Measurements from ENCODE around the gene RAB40C. TPM values are rescaled to one million over a fixed set of nuclear protein-coding genes. Genes with fewer than 3 reads are reported as not detected.

Gene RAB40C
- polyA plus RNA-seq, 4 donors: 12.4 to 32.9 (median 16.1) TPM

- DNase-seq (ENCODE audit: low read depth in 4 of 4, low spot score in 3 of 4): no peak
Measured at GRCh38 chr16:574021-574760, 15.7 kb upstream of the RAB40C start.

- DNase-seq (ENCODE audit: low read depth in 4 of 4, low spot score in 3 of 4): no peak
Measured at GRCh38 chr16:575354-576196, 14.3 kb upstream of the RAB40C start.

- no peak for DNase-seq (ENCODE audit: low read depth in 4 of 4, low spot score in 3 of 4)
Measured at GRCh38 chr16:576197-576822, 13.6 kb upstream of the RAB40C start.

GRCh38 chr16:576823-577201 is 13.1 kb upstream of the RAB40C start:
- no peak for DNase-seq (ENCODE audit: low read depth in 4 of 4, low spot score in 3 of 4)

GRCh38 chr16:577796-578195 is 12.1 kb upstream of the RAB40C start:
- no peak for DNase-seq (ENCODE audit: low read depth in 4 of 4, low spot score in 3 of 4)

GRCh38 chr16:578232-578869 is 11.5 kb upstream of the RAB40C start:
- DNase-seq (ENCODE audit: low read depth in 4 of 4, low spot score in 3 of 4): no peak

GRCh38 chr16:578870-579405 is 10.9 kb upstream of the RAB40C start:
- DNase-seq (ENCODE audit: low read depth in 4 of 4, low spot score in 3 of 4): no peak

GRCh38 chr16:580141-580945 is 9.5 kb upstream of the RAB40C start:
- no peak for DNase-seq (ENCODE audit: low read depth in 4 of 4, low spot score in 3 of 4)

- no peak for DNase-seq (ENCODE audit: low read depth in 4 of 4, low spot score in 3 of 4)
Measured at GRCh38 chr16:580946-581498, 8.8 kb upstream of the RAB40C start.

- no peak for DNase-seq (ENCODE audit: low read depth in 4 of 4, low spot score in 3 of 4)
Measured at GRCh38 chr16:582218-582613, 7.7 kb upstream of the RAB40C start.

GRCh38 chr16:582614-583331 is 7.1 kb upstream of the RAB40C start:
- DNase-seq (ENCODE audit: low read depth in 4 of 4, low spot score in 3 of 4): no peak

GRCh38 chr16:583470-583814 is 6.4 kb upstream of the RAB40C start:
- no peak for DNase-seq (ENCODE audit: low read depth in 4 of 4, low spot score in 3 of 4)

- no peak for DNase-seq (ENCODE audit: low read depth in 4 of 4, low spot score in 3 of 4)
Measured at GRCh38 chr16:583815-584591, 5.9 kb upstream of the RAB40C start.

GRCh38 chr16:585351-585750 is 4.5 kb upstream of the RAB40C start:
- DNase-seq (ENCODE audit: low read depth in 4 of 4, low spot score in 3 of 4): no peak

GRCh38 chr16:586047-586644 is 3.7 kb upstream of the RAB40C start:
- DNase-seq (ENCODE audit: low read depth in 4 of 4, low spot score in 3 of 4): no peak

GRCh38 chr16:586645-587590 is 2.9 kb upstream of the RAB40C start:
- DNase-seq (ENCODE audit: low read depth in 4 of 4, low spot score in 3 of 4): no peak

GRCh38 chr16:588639-588888 is 1.3 kb upstream of the RAB40C start:
- DNase-seq (ENCODE audit: low read depth in 4 of 4, low spot score in 3 of 4): no peak
